ES-I3 (cell line): ENCODE measurements around the gene BRINP2.
"Not testable (repeated sequence)": the region's sequence is repeated elsewhere in the genome, so short reads cannot be mapped to it uniquely, and the experiment has no call there.

Source experiments
- H3K36me3 ChIP-seq: 2 replicates; pipeline ENCODE4 v1.6.1; 2013; ENCODE audit warnings: mild to moderate bottlenecking, low read length, control low read depth, moderate library complexity; ENCODE audit not compliant: insufficient read depth
- H3K4me1 ChIP-seq: 2 replicates; pipeline ENCODE4 v1.6.1; 2013; ENCODE audit warnings: mild to moderate bottlenecking, control low read depth, low read length; ENCODE audit not compliant: insufficient read depth
- H3K9ac ChIP-seq: 2 replicates; pipeline ENCODE4 v1.6.1; 2013; ENCODE audit warnings: low read depth, mild to moderate bottlenecking, low read length, moderate library complexity
- H3K9me3 ChIP-seq: 2 replicates; pipeline ENCODE4 v1.6.1; 2013; ENCODE audit warnings: mild to moderate bottlenecking, low read length, moderate library complexity; ENCODE audit not compliant: control insufficient read depth, insufficient read depth

The BRINP2 gene

GRCh38 chr1:177315261-177315660 is 144.5 kb downstream of the BRINP2 start:
- H3K9ac ChIP-seq: no peak overlapping the region
- H3K9me3 ChIP-seq: no peaks in the 10 kb centered on the region
- H3K36me3 ChIP-seq: no peaks in the 10 kb centered on the region
- no peaks in the 10 kb centered on the region for H3K4me1 ChIP-seq

- Histone ChIP-seq H3K4me1 (no peaks in the 10 kb centered on the region), H3K36me3 (no peaks in the 10 kb centered on the region), H3K9me3 (no peaks in the 10 kb centered on the region), H3K9ac (no peak overlapping the region)
These were observed 145.0 kb downstream of the BRINP2 start for GRCh38 chr1:177315761-177316160.

GRCh38 chr1:177321434-177321833 is 150.7 kb downstream of the BRINP2 start:
- not testable (repeated sequence) for H3K9ac ChIP-seq, H3K36me3 ChIP-seq, H3K4me1 ChIP-seq, H3K9me3 ChIP-seq

- no peaks in the 10 kb centered on the region for H3K36me3 ChIP-seq
- no peaks in the 10 kb centered on the region for H3K4me1 ChIP-seq
- no peak overlapping the region for H3K9ac ChIP-seq
- no peaks in the 10 kb centered on the region; the same call in 1 of the 2 replicates for H3K9me3 ChIP-seq
These were observed 157.5 kb downstream of the BRINP2 start for GRCh38 chr1:177328251-177328650.

GRCh38 chr1:177329871-177330270 is 159.1 kb downstream of the BRINP2 start:
- Histone ChIP-seq H3K9me3 (no peaks in the 10 kb centered on the region; the same call in 1 of the 2 replicates), H3K9ac (no peak overlapping the region)

More at GRCh38 chr1:177329871-177330270, 159.1 kb downstream of the BRINP2 start:
- no peaks in the 10 kb centered on the region for H3K36me3 ChIP-seq
- no peaks in the 10 kb centered on the region for H3K4me1 ChIP-seq
